KBM-7 (cell line): ENCODE results near the gene TBP.
"Not testable (repeated sequence)": the region's sequence is repeated elsewhere in the genome, so short reads cannot be mapped to it uniquely, and the experiment has no call there.

Experiments
- DNase-seq: peaks from one replicate; pipeline ENCODE4 v3.0.0-alpha.2; 2015
- in situ Hi-C: fragments of 300-500 bp; cut with MboI; formaldehyde crosslinking; loops from 2 replicates; pipeline ENCODE4 v1.14.3; 2020; ENCODE audit warnings: low sequenced_read_pairs, low pct_unique_long_range_greater_than_20kb, mixed read lengths

Gene TBP

GRCh38 chr6:170554013-170554795 lies at the start of gene TBP:
TBP (plus strand) TSS chr6:170554369; CDS start chr6:170557030, 2,661 bp downstream.
- in situ Hi-C loops = no loop called here

GRCh38 chr6:170504479-170504878 lies 49.7 kb upstream of the TBP start:
- in situ Hi-C loops = no loop called here
- no peak for DNase-seq

More at GRCh38 chr6:170554013-170554795, at the start of gene TBP:
- DNase-seq = peak; percentile 98

- in situ Hi-C loops = no loop called here
- no peak for DNase-seq
Observed at GRCh38 chr6:170505306-170505705, 48.9 kb upstream of the TBP start.

GRCh38 chr6:170506446-170506845 lies 47.7 kb upstream of the TBP start:
- in situ Hi-C loops = no loop called here
- DNase-seq = no peak

GRCh38 chr6:170507728-170508127 lies 46.4 kb upstream of the TBP start:
- DNase-seq, in situ Hi-C loops: not testable (repeated sequence)

- DNase-seq, in situ Hi-C loops: not testable (repeated sequence)
Observed at GRCh38 chr6:170508275-170508674, 45.9 kb upstream of the TBP start.

- in situ Hi-C loops, DNase-seq: not testable (repeated sequence)
Observed at GRCh38 chr6:170508892-170509722, 45.1 kb upstream of the TBP start.

GRCh38 chr6:170509723-170510018 lies 44.5 kb upstream of the TBP start:
- in situ Hi-C loops = no loop called here
- no peak for DNase-seq

- in situ Hi-C loops = no loop called here
- DNase-seq = no peak
Observed at GRCh38 chr6:170510631-170511030, 43.5 kb upstream of the TBP start.

- DNase-seq = no peak
- in situ Hi-C loops = no loop called here
Observed at GRCh38 chr6:170512249-170512648, 41.9 kb upstream of the TBP start.

- no peak for DNase-seq
- in situ Hi-C loops = no loop called here
Observed at GRCh38 chr6:170514908-170515307, 39.3 kb upstream of the TBP start.

GRCh38 chr6:170516783-170517616 lies 37.2 kb upstream of the TBP start:
- peak; percentile 65 for DNase-seq
- in situ Hi-C loops = no loop called here

GRCh38 chr6:170522565-170523183 lies 31.5 kb upstream of the TBP start:
- peak; percentile 32 for DNase-seq
- in situ Hi-C loops = no loop called here

GRCh38 chr6:170523256-170524171 lies 30.7 kb upstream of the TBP start:
- no peak for DNase-seq
- in situ Hi-C loops = no loop called here

- in situ Hi-C loops = no loop called here
- DNase-seq = no peak
Observed at GRCh38 chr6:170524172-170524502, 30.0 kb upstream of the TBP start.

- in situ Hi-C loops = no loop called here
- no peak for DNase-seq
Observed at GRCh38 chr6:170525795-170526194, 28.4 kb upstream of the TBP start.

- DNase-seq, in situ Hi-C loops: not testable (repeated sequence)
Observed at GRCh38 chr6:170527995-170528394, 26.2 kb upstream of the TBP start.

- peak; percentile 68 for DNase-seq
- in situ Hi-C loops = no loop called here
Observed at GRCh38 chr6:170529839-170530469, 24.2 kb upstream of the TBP start.
